Esophagus squamous epithelium (tissue), 4 donors: Measurements from ENCODE around the gene CADPS.

Experiments used
- CTCF ChIP-seq, 6 experiments: fragments of 450-650 bp in 4 of 6; fragments of 200-600 bp in 2 of 6; sonication (generic) in 2 of 6; IDR thresholded peaks; one replicate each; pipeline ENCODE4 v1.5.1; 2016 to 2019; ENCODE audit warnings: antibody characterized with exemption in 6 of 6, mild to moderate bottlenecking in 4 of 6, moderate library complexity in 4 of 6
- POLR2A ChIP-seq, 4 donors: fragments of 450-650 bp; IDR thresholded peaks; one replicate each; pipeline ENCODE4 v1.6.1; 2017; ENCODE audit warnings: antibody characterized with exemption in 4 of 4, mild to moderate bottlenecking in 4 of 4, moderate library complexity in 3 of 4

GRCh38 chr3:62761311-62761710 is 113.9 kb downstream of the CADPS start:
- TF ChIP-seq CTCF (IDR thresholded peaks at IDR 0.05) = no peak
- TF ChIP-seq POLR2A (IDR thresholded peaks at IDR 0.05) = no peak
